HG03565 (cell line): ENCODE results near the gene SLC45A3.
A peak's percentile ranks its signal among the peaks of the same experiment; 100 is the strongest.
"Not testable (repeated sequence)": the region's sequence is repeated elsewhere in the genome, so short reads cannot be mapped to it uniquely, and the experiment has no call there.

Source experiments
- ATAC-seq: cut with Tn5 transposase; IDR thresholded peaks from one replicate; pipeline ENCODE4 v1.9.1; 2021; ENCODE audit warnings: mild to moderate bottlenecking, moderate library complexity; ENCODE audit not compliant: unreplicated experiment

SLC45A3 gene

DNA sequence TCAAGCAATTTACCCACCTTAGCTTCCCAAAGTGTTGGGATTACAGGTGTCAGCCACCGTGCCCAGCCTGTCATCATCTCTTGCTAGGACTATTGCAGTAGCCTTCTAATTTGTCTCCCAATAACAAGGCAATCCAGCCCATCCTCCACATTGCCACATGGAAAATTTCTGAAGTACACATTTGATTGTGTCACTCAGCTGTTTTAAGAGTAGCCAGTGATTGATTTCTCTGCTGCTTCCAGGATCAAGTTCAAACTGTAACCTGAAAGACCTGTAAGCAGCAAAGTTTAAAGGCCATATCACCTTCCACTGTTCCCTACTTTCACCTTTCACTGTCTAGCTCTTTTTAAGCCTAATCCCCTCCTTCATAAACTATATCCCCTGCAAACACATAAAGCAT lies 40.7 kb downstream of the SLC45A3 start:
- ATAC-seq: no peak

DNA sequence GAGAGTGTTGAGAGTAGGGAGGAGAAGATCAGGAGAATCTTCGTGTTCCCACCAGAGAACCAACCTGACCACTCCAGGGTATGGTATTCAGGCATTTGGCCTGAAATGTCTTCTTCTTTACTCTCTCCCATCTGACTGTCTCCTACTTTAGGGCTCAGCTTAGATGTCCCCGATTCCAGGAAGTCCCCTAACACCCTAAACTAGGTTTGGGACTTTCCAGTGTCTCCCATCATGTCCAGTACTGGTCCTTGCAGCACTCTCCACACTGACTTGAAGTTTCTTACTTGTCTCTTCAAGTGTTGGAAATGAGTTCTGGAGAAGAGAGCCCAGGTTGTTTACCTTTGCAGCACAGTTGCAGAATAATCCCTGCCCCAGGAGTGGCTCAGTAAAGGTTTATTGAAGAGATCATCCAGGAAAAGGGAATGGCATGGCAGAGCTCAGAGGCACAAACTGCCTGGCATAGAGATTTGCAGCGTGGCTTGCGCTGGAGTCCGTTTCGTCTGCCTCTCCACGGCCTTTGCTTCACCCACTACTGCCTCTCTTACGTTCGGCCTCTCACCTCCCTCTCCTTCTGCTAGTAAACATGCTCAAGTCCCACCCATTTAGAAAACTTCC lies 42.3 kb downstream of the SLC45A3 start:
- no peak for ATAC-seq

DNA sequence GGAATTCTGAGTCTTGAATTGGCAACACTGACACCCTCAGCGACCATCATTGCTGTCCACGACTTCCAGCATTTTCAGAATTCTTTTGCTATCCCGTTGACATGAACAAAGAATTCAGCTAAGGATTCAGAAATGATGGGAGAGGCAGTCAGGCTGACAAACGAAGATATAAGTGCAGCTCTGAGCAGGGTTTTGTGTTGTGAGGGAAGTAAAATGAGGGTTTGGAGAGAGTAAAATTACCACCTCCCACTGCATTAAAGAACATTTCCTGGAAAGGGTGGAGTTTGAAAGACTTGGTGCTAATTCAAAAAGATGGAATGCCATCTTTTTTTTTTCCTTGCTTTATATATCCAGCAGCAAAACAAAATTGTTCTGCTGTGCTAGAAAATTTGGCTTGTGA lies 43.6 kb downstream of the SLC45A3 start:
- ATAC-seq: no peak

DNA sequence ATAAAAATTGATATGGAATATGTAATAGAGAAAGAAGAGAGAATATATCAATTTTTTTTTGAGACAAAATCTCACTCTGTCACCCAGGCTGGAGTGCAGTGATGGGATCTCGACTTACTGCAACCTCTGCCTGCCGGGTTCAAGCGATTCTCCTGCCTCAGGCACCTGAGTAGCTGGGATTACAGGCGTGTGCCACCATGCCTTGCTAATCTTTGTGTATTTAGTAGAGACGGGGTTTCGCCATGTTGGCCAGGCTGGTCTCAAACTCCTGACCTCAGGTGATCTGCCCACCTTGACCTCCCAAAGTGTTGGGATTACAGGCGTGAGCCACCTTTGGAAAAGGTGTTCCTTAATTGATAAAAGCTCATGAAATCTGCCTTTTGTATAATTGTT lies 44.2 kb downstream of the SLC45A3 start:
- ATAC-seq: not testable (repeated sequence)

DNA sequence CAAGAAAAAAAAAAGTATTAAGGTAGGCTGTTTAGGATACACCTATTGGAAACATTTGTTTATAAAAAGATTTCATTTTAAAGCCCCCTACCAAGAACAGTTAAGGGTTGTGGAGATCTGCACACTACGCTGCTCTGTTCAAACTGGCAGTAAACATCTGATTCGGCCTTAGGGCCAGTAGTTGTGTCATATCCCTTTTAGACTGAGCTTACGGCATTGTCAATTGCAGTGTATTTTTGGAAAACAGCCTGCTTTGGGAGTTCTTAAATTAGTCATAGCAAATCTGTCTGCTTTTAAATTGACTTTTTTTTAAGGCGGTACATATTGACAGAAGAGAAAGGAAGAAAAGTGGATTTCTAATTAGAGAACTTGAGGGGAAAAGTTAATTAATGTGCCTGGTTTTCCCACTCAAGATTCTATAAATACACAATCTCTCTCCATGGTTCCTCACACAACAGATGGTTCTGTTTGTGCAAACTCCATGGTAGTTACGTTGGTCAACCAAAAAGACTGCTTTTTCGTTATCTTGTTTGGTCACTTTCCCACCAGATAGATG lies 46.8 kb downstream of the SLC45A3 start:
- ATAC-seq: no peak

DNA sequence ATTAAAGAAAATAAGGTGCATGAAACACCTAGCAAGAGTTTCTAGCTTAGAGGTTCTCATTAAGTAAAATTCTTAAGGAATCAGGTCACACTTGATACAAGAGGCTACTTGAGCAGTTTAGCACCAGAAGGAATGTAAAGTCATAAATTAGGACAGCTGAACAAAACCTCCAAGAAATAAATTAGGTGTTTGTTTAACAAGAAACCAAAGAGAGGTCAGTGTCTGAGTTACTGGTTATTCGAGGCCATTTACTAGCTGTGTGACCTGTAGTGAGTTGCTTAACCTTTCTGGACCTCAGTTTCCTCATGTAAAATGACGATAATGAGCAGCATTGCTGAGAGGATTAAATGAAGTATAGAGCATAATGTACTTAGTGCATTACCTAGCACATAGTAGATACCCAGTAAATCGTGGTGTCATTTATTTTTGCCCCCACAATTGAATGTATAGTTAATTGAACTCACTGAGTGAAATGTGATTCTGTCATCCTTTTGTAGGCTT lies 47.6 kb downstream of the SLC45A3 start:
- ATAC-seq: no peak

DNA sequence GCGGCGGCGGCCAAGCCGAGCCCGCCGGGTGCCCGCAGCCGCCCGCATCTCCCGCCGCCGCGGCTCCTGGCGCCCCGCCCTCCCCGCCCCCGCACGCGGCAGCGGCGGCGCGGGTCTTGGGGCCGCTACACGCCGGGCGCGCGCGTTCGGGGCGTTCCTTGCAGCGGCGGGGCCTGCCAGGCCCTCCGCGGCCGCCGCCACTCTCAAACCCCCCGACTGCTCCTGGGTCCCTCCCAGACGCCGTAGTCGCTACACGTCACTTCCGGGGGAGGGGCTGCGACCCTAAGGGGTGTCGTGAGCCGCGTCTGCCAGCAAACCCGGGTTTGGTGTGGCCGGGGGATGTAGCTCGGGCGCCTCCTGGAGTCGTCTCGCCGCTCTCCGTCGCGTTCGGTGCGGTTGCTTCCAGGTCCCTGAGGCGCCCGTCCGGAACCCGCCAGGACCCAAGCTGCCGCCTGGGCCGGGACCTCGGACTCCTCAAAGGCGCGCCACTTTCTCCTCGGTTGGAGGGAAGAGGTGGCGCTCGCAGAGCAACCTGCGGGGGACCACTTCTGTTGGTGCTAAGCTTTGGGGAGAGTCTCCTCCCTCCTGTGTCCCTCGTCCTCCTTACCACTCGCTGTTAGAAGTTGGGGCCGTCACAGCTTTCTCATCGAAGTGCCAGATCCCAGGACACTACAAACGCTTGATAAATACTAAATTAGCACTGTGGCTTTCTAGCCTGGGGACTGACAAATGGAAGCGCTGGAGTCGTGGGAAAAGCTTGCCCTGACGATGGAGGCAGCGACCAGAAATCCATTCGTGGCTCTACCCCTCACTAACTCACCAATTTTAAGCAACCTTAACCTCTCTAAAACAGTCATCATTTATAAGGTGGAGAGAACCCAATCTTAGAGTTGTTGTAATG lies 48.3 kb downstream of the SLC45A3 start, which contains the start of gene ELK4:
Gene ELK4, minus strand, starts transcription at position 244 of the 901 bp plus-strand sequence. CDS start 8,129 bp downstream, outside the sequence.
- peak; percentile 68 for ATAC-seq

DNA sequence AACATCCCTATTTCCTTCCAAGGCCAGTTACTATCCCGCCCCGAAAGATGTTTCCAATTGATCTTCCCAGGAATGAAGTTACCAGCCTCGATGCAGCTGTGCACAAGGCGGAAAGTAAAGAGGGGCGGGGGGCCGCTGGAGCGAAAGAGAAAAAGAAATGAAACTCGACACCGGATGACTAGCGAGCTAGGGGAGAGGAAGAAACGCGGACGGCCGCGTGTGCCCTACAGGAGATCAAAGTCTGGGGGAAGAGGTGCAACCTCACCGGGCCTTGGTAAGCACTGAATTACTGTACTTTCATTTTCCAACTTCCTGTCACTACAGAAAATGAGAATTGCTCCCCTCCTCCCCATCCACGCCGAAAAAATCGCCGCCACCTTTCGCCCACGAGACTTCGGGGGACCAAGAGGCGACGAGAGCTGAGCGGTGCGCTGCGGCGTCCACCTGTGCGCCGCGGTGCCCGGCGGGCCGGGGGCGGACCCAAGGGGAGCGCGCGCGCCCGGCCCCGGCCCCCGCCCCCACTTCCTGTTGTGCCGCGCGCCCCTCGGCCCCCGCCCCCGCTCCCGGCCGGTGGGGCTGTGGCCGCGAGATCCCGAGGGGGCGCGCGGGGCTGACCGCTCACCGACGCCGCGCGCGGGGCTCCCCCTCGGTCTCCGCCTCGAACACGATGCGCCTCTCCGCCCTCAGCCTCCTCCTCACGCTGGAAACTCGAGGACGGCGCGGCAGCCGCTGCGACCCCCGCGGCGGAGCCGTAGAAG lies 49.1 kb downstream of the SLC45A3 start:
- ATAC-seq: peak; percentile 48

DNA sequence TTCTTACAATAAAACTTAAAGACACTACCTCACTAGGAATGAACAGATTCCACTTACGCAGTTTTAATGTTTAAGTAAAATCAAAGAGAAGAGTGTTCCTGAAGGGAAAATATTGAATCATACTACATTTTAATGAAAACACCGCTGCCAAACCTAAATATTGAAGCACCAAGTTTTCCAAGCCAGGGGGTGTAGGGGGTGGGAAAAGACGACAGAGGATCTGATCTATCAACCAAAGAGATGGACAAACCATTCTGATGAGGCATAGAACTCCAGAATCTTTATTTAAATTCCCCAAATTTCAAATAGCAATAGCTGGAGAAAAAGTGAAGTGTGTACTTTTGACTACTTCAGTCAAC lies 49.7 kb downstream of the SLC45A3 start:
- ATAC-seq: no peak

DNA sequence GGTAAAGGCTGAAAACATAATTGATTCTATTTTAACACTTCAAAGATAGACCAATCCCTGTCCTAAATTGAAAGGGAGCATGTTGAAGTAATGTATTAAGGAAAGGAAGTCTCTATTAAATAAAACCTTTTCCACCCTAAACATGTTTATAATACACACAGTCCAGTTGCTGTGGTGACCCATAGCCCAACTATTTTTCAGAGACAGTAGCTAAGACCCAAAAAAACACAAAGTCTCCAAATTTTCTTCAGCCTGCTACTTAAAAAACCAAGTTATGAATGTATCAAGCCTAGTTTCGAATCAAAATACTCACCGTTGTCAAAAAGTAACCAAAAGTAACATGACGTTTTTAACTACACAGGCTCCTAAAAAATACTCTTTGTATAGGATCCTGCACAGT lies 50.1 kb downstream of the SLC45A3 start:
- no peak for ATAC-seq

DNA sequence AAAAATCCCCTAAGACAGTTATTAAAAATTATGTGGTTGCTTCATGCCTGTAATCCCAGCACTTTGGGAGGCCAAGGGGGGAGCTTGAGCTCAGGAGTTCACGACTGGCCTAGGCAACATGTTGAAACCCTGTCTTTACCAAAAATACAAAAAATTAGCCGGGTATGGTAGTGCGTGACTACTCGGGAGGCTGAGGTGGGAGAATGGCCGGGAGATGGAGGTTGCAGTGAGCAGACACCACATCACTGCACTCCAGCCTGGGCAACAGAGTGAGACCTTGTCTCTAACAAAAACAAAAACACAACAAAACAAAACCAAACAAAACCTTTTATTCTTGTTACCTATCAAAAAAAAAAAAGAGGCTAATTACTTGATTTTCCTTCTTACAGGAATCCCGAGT lies 50.6 kb downstream of the SLC45A3 start:
- no peak for ATAC-seq

DNA sequence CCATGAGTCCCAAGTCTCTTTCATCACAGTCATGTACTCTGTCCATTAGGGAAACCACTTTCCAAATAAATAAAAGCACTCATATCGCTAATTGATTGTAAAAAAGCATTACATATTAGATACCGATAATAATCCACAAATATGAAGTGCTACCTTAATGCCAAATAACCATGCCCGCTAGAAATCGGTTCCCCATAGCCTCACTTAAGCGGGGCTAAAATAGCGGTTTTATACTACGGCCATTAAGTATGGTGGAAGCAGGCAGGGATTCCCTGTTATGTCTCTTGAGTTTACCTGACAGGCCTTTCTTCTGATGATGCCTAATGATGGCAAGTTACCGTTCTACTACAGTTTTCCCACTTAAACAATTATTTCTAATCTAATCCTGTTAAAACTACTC lies 52.4 kb downstream of the SLC45A3 start:
- ATAC-seq: no peak

DNA sequence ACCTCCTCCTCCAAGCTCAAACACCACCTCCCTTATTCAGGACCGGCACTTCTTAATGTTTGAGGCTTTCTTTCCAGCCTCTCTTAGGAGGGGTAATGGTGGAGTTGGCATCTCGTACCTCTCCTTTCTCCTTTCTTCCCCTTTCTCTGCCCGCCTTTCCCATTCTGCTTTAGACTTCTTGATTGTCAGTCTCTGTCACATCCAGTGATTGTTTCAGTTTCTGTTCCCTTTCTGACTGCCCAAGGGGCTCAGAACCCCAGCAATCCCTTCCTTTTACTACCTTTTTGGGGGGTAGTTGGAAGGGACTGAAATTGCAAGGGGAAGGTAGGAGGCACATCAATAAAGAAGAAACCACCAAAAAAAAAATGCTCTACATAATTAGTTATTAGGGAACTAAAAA lies 54.1 kb downstream of the SLC45A3 start:
- no peak for ATAC-seq

DNA sequence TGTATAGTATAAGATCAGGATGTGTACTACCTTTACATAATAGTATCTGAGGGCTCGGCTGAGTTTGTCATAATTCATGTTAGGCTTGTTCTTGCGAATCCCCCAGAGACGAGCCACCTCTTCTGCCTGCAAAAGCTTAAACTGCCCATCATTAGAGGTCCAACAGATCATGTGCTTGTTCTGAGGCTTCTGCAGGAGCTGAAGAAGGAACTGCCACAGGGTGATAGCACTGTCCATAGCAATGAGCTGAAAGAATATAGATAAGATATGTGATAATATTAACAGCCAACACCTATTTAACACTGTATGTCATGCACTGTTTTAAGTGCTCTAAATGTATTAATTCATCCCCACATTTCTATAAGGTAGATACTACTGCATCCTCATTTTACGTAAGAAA lies 56.7 kb downstream of the SLC45A3 start:
- no peak for ATAC-seq

DNA sequence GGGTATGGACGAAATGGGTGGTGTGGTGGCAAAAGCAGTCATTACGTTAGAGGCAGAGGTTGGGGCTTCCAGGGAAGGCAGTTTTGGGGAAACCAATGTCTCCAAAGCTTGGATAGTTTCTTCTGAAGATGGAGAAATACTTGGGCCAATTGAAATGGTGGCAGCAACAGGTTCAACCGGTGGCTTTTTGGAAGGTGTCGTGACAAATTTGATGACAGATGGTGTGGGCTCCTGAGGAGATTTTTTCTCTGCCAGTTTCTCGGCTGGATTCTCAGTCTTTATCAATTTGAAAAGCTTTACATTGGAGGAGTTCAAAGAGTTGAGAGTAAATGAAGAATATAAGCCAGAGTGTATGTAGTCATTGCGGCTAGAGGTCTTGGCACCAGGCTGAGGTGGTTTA lies 60.0 kb downstream of the SLC45A3 start:
- no peak for ATAC-seq

DNA sequence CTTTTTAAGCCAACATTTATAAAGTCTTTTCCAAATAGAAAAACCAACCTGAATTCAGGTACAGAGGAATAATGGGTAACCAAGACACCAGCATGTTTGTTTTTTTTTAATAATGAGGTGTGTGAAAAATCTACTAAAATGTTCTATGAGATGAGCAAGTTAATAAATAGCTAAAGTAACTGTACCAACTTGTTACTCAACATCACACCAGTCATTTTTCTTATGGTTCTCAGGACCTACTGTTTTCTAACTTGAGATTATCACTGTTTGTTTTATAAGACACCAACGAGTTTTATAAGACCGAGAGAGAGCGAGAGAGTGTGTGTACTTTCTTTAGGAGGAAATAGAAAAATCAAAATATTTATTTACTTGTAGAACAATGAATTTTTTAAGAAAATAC lies 60.9 kb downstream of the SLC45A3 start:
- ATAC-seq: no peak

DNA sequence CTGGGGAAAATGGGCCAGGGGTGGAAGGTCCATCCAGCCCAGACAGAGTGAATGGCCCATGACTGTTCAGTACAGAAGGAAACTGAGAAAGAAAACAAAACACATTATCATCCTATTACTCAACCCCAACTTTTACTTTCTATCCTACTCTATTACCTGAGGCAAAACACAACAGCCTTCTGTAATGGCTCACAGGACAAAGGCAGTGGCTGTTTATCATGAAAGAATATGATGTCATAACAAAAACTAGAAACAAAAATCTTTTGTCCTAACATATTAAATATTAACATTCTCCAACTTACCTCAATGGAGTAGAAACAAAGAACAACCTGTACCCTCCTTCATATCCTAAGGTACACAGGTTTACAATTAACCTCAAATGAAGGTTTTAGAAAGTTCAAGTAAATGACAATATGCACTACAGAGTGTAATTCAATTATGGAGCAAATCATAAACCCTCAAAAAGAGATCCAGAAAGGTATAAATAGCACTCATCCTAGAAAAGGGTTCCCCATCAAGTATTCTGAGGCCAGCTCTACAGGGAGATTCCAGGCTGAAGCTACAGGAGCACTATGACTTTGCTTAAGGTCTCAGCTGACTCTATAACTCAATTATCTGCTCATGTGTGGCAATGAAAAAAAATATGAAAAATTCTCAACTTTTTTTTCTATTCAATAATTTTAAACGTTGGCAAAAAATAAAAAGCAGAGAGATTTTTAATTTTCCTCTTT lies 63.6 kb downstream of the SLC45A3 start:
- no peak for ATAC-seq

DNA sequence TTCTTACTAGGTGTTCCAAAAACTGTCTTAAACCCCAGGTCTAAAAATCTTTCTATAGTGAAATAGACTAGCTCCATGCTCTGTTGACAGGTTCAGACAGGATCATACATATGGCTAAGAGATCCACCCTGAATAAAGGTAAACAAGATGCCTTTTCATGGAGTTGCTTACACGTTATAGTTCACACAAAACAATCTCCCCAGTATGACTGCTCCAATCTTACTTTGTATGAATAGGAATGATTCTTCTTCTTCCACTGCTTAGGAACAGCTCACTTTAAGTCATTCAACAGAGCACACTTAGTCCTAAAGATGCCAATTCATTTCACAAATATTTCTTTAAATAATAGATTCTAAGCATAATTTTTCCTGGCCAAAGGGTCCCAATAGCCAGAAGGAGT lies 64.5 kb downstream of the SLC45A3 start:
- no peak for ATAC-seq

DNA sequence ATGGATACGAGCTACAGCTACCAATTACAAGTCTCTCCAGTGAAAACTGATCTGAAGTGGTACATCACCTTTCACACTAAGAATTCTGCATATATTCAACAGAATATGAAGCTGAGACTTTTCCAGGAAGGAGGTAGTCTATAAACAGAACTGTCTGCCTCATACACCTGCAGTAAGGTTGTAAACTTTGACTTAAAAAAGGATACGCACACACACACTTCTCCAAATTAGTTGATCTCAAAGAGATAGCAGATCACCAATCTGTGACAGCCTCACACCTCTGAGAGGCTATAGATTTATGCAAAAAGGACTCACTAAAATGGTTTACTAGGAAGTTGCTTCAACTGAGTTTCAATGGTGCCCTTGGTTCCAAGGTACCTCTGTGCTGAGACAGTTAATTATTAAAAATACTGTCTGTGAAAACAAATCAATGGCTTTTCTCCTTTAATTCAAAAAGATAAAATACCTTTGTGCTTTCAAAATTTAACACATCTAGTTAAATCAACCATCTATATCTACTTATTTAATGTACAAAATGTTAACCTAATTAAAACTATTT lies 66.4 kb downstream of the SLC45A3 start:
- ATAC-seq: no peak

DNA sequence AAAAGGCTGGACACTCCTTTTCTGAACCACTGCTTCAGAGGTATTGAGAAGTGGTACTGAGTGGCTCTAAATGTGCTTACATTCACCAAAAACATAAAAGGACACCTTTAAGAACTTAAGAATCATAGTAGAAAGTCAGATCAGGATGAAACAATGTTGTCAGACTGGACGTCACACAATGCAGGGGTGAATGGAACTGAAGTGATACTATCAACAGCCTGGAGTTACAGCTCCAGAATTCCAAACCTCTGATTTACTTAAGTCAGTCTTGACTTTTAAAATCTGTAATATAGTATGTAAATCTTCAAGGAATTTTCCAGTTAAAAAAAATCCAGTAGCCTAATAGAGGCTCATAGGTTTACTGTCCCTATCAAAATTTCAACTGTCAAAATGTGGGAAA lies 67.8 kb downstream of the SLC45A3 start:
- no peak for ATAC-seq
